GM18508 (cell line): ENCODE results near the gene SMIM33.

ENCODE experiments used
- ATAC-seq: cut with Tn5 transposase; IDR thresholded peaks from one replicate; pipeline ENCODE4 v1.9.1; 2021; ENCODE audit warnings: moderate number of reproducible peaks; ENCODE audit not compliant: insufficient read depth, unreplicated experiment

SMIM33 gene

DNA sequence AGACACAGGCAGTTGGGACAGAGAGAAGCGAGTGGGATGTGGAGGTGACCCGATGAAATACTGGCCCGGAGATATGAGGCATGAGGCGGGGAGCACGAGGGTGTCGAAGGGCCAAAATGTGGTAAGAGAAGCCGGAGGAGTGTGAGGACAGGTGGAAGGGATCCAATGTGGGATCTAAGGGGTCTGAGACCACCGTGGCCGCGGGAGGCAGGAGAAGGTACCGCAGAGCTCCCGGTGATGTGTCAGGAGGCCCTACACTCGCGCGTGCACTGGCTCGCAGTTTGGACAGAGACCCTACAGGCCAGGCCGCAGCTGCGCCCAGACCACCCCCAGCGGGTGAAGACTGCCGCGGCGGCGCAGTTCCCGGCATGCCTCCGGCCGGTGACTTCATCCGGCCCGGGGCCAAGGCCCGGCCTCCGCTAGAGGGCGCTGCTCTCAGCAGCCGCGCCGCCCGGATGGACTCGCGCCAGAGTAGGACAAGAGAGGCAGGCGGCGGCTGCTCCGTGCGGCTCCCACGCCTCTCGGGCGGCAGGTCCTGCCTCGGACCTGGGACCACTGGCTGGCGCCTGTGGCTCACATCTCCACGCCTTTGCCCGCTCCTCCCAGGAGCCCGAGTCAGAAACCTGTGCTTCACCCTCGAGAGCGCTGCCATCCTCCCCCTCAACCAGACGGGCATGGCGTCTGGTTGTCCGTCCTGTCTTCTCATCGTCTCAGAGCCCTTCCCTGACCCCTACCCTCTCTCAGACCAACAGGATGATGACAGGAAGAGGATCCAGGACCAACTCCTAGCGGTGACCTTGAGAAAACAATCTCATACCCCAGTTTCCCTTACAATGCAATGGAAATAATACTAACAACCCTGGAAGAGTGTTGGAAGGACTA lies 47.1 kb downstream of the SMIM33 start:
- ATAC-seq, result no peak
